ENCODE measurements around the gene POLD4.

POLD4 gene

GRCh38 chr11:67308031-67308866 is 45.1 kb downstream of the POLD4 start:
- no peak for DNase-seq
- Histone ChIP-seq H3K4me3 (ENCODE audit: insufficient read depth, low read depth, low read length, poor library complexity, severe bottlenecking) (no peak overlapping the region), H3K27ac (ENCODE audit: insufficient read depth, low read length, poor library complexity, severe bottlenecking) (no peak overlapping the region), H3K9me3 (ENCODE audit: control insufficient read depth, low read length) (no peaks in the 10 kb centered on the region), H3K36me3 (ENCODE audit: control insufficient read depth, insufficient read depth, low read length) (peaks cover 6% of the 10 kb centered on the region), H3K4me1 (ENCODE audit: control insufficient read depth, insufficient read depth, low read length, poor library complexity, severe bottlenecking) (peaks cover 40% of the 10 kb centered on the region), H3K27me3 (replicated peaks; ENCODE audit: control insufficient read depth, insufficient read depth, low read length, poor library complexity, severe bottlenecking) (no peaks in the 10 kb centered on the region)

- Histone ChIP-seq H3K27ac (ENCODE audit: insufficient read depth, low read length, poor library complexity, severe bottlenecking) (no peak overlapping the region), H3K9me3 (ENCODE audit: control insufficient read depth, low read length) (no peaks in the 10 kb centered on the region), H3K27me3 (replicated peaks; ENCODE audit: control insufficient read depth, insufficient read depth, low read length, poor library complexity, severe bottlenecking) (no peaks in the 10 kb centered on the region), H3K4me3 (ENCODE audit: insufficient read depth, low read depth, low read length, poor library complexity, severe bottlenecking) (no peak overlapping the region), H3K4me1 (ENCODE audit: control insufficient read depth, insufficient read depth, low read length, poor library complexity, severe bottlenecking) (peaks cover 37% of the 10 kb centered on the region), H3K36me3 (ENCODE audit: control insufficient read depth, insufficient read depth, low read length) (peaks cover 7% of the 10 kb centered on the region)
- DNase-seq: no peak
Measured at GRCh38 chr11:67307545-67308001, 45.8 kb downstream of the POLD4 start.

- H3K27me3 ChIP-seq (replicated peaks; ENCODE audit: control insufficient read depth, insufficient read depth, low read length, poor library complexity, severe bottlenecking): no peaks in the 10 kb centered on the region
- H3K27ac ChIP-seq (ENCODE audit: insufficient read depth, low read length, poor library complexity, severe bottlenecking): no peak overlapping the region
- H3K4me1 ChIP-seq (ENCODE audit: control insufficient read depth, insufficient read depth, low read length, poor library complexity, severe bottlenecking): peaks cover 32% of the 10 kb centered on the region
- H3K36me3 ChIP-seq (ENCODE audit: control insufficient read depth, insufficient read depth, low read length): peaks cover 11% of the 10 kb centered on the region
- no peaks in the 10 kb centered on the region for H3K9me3 ChIP-seq (ENCODE audit: control insufficient read depth, low read length)
- no peak overlapping the region for H3K4me3 ChIP-seq (ENCODE audit: insufficient read depth, low read depth, low read length, poor library complexity, severe bottlenecking)
- DNase-seq: no peak
Measured at GRCh38 chr11:67306769-67307544, 46.4 kb downstream of the POLD4 start.

GRCh38 chr11:67304511-67305113 is 48.7 kb downstream of the POLD4 start:
- Histone ChIP-seq H3K36me3 (ENCODE audit: control insufficient read depth, insufficient read depth, low read length) (peaks cover 33% of the 10 kb centered on the region), H3K27ac (ENCODE audit: insufficient read depth, low read length, poor library complexity, severe bottlenecking) (peak overlapping the region; percentile 69), H3K4me1 (ENCODE audit: control insufficient read depth, insufficient read depth, low read length, poor library complexity, severe bottlenecking) (peaks cover 17% of the 10 kb centered on the region), H3K27me3 (replicated peaks; ENCODE audit: control insufficient read depth, insufficient read depth, low read length, poor library complexity, severe bottlenecking) (no peaks in the 10 kb centered on the region), H3K9me3 (ENCODE audit: control insufficient read depth, low read length) (no peaks in the 10 kb centered on the region), H3K4me3 (ENCODE audit: insufficient read depth, low read depth, low read length, poor library complexity, severe bottlenecking) (peak overlapping the region; percentile 80)
- DNase-seq: no peak

GRCh38 chr11:67303835-67304411 is 49.4 kb downstream of the POLD4 start:
- Histone ChIP-seq H3K4me3 (ENCODE audit: insufficient read depth, low read depth, low read length, poor library complexity, severe bottlenecking) (peak overlapping the region; percentile 80), H3K36me3 (ENCODE audit: control insufficient read depth, insufficient read depth, low read length) (peaks cover 36% of the 10 kb centered on the region), H3K4me1 (ENCODE audit: control insufficient read depth, insufficient read depth, low read length, poor library complexity, severe bottlenecking) (peaks cover 17% of the 10 kb centered on the region), H3K9me3 (ENCODE audit: control insufficient read depth, low read length) (no peaks in the 10 kb centered on the region), H3K27me3 (replicated peaks; ENCODE audit: control insufficient read depth, insufficient read depth, low read length, poor library complexity, severe bottlenecking) (no peaks in the 10 kb centered on the region), H3K27ac (ENCODE audit: insufficient read depth, low read length, poor library complexity, severe bottlenecking) (peak overlapping the region; percentile 69)
- DNase-seq: no peak

GRCh38 chr11:67303132-67303834 is 50.1 kb downstream of the POLD4 start, which contains the start of gene SSH3:
Gene SSH3 (plus strand): TSS chr11:67303530. CDS start chr11:67303626, 96 bp downstream.
- Histone ChIP-seq H3K27ac (ENCODE audit: insufficient read depth, low read length, poor library complexity, severe bottlenecking) (peak within 1 kb of the TSS; percentile 69), H3K9me3 (ENCODE audit: control insufficient read depth, low read length) (no peaks in the 10 kb centered on the region), H3K27me3 (replicated peaks; ENCODE audit: control insufficient read depth, insufficient read depth, low read length, poor library complexity, severe bottlenecking) (no peaks in the 10 kb centered on the region), H3K4me1 (ENCODE audit: control insufficient read depth, insufficient read depth, low read length, poor library complexity, severe bottlenecking) (peaks cover 17% of the 10 kb centered on the region), H3K36me3 (ENCODE audit: control insufficient read depth, insufficient read depth, low read length) (peaks cover 37% of the 10 kb centered on the region), H3K4me3 (ENCODE audit: insufficient read depth, low read depth, low read length, poor library complexity, severe bottlenecking) (peak within 1 kb of the TSS; percentile 80)
- DNase-seq: peak in 1 of 3 donors; percentile 43

- Histone ChIP-seq H3K4me1 (ENCODE audit: control insufficient read depth, insufficient read depth, low read length, poor library complexity, severe bottlenecking) (peaks cover 17% of the 10 kb centered on the region), H3K27ac (ENCODE audit: insufficient read depth, low read length, poor library complexity, severe bottlenecking) (peak overlapping the region; percentile 69), H3K9me3 (ENCODE audit: control insufficient read depth, low read length) (no peaks in the 10 kb centered on the region), H3K36me3 (ENCODE audit: control insufficient read depth, insufficient read depth, low read length) (peaks cover 37% of the 10 kb centered on the region), H3K4me3 (ENCODE audit: insufficient read depth, low read depth, low read length, poor library complexity, severe bottlenecking) (peak overlapping the region; percentile 80), H3K27me3 (replicated peaks; ENCODE audit: control insufficient read depth, insufficient read depth, low read length, poor library complexity, severe bottlenecking) (no peaks in the 10 kb centered on the region)
- DNase-seq: no peak
Measured at GRCh38 chr11:67302571-67303131, 50.7 kb downstream of the POLD4 start.

GRCh38 chr11:67301951-67302516 is 51.3 kb downstream of the POLD4 start:
- no peak overlapping the region for H3K4me3 ChIP-seq (ENCODE audit: insufficient read depth, low read depth, low read length, poor library complexity, severe bottlenecking)
- DNase-seq: no peak
- H3K4me1 ChIP-seq (ENCODE audit: control insufficient read depth, insufficient read depth, low read length, poor library complexity, severe bottlenecking): peaks cover 17% of the 10 kb centered on the region

More at GRCh38 chr11:67301951-67302516, 51.3 kb downstream of the POLD4 start:
- Histone ChIP-seq H3K27me3 (replicated peaks; ENCODE audit: control insufficient read depth, insufficient read depth, low read length, poor library complexity, severe bottlenecking) (no peaks in the 10 kb centered on the region), H3K36me3 (ENCODE audit: control insufficient read depth, insufficient read depth, low read length) (peaks cover 39% of the 10 kb centered on the region), H3K27ac (ENCODE audit: insufficient read depth, low read length, poor library complexity, severe bottlenecking) (peak overlapping the region; percentile 69), H3K9me3 (ENCODE audit: control insufficient read depth, low read length) (no peaks in the 10 kb centered on the region)
